Ascending aorta (tissue), 2 donors: ENCODE results near the gene UBL7. TPM values are rescaled to one million over a fixed set of nuclear protein-coding genes. Genes with fewer than 3 reads are reported as not detected.
A peak's percentile ranks its signal among the peaks of the same experiment; 100 is the strongest.

Experiments used
- DNase-seq, 2 donors: peaks; one replicate each; pipeline ENCODE4 v3.0.0-alpha.2; 2019; ENCODE audit warnings: low spot score in 2 of 2
- H3K27ac ChIP-seq, 2 donors: fragments of 200-600 bp; sonication (generic); one replicate each; pipeline ENCODE4 v1.5.1; 2016 to 2017; ENCODE audit warnings: mild to moderate bottlenecking in 1 of 2
- H3K27me3 ChIP-seq: fragments of 200-600 bp; sonication (generic); one replicate; pipeline ENCODE4 v1.5.1; 2017
- H3K36me3 ChIP-seq, 2 donors: fragments of 200-600 bp; sonication (generic); one replicate each; pipeline ENCODE4 v1.5.1; 2016
- H3K4me1 ChIP-seq, 2 donors: fragments of 200-600 bp; sonication (generic); one replicate each; pipeline ENCODE4 v1.5.1; 2016 to 2017; ENCODE audit warnings: mild to moderate bottlenecking in 1 of 2
- H3K4me3 ChIP-seq, 2 donors: fragments of 200-600 bp; sonication (generic); one replicate each; pipeline ENCODE4 v1.5.1; 2016 to 2017; ENCODE audit warnings: mild to moderate bottlenecking in 1 of 2
- H3K9me3 ChIP-seq, 2 donors: fragments of 200-600 bp; sonication (generic); one replicate each; pipeline ENCODE4 v1.5.1; 2016
- CTCF ChIP-seq, 3 experiments: fragments of 200-600 bp in 2 of 3; fragments of 450-650 bp in 1 of 3; sonication (generic) in 2 of 3; IDR thresholded peaks; one replicate each; pipeline ENCODE4 v1.5.1; 2016 to 2019; ENCODE audit warnings: antibody characterized with exemption in 3 of 3, mild to moderate bottlenecking in 1 of 3, moderate library complexity in 1 of 3
- intact Hi-C: fragments of 100-400 bp; cut with DNase I; formaldehyde crosslinking; loops from one replicate; pipeline ENCODE4 v1.15.1; 2023
- total RNA-seq: library from RNA; depleted of rRNA; stranded (reverse); fragments of >200 nt; gene quantifications from one replicate; pipeline ENCODE4 v1.1.0, GENCODE V29; 2016

Gene UBL7
- total RNA-seq, 1 donor from 2014 or later: 63.4 TPM

GRCh38 chr15:74434263-74435136 is 26.5 kb downstream of the UBL7 start:
- H3K4me1 ChIP-seq: peaks cover 6 to 16% of the 10 kb centered on the region in 2 donors
- no peaks in the 10 kb centered on the region for H3K27me3 ChIP-seq
- H3K4me3 ChIP-seq: peak overlapping the region; percentile 92 to 95
- no peaks in the 10 kb centered on the region for H3K36me3 ChIP-seq
- intact Hi-C loops: no loop called here
- H3K9me3 ChIP-seq: no peaks in the 10 kb centered on the region
- TF ChIP-seq CTCF (IDR thresholded peaks at IDR 0.05): no peak
- DNase-seq: no peak
- H3K27ac ChIP-seq: peak overlapping the region; percentile 22 to 66

- TF ChIP-seq CTCF (IDR thresholded peaks at IDR 0.05): no peak
- intact Hi-C loops: no loop called here
- Histone ChIP-seq H3K4me3 (peak within 1 kb of the TSS; percentile 92 to 95), H3K27me3 (no peaks in the 10 kb centered on the region), H3K36me3 (no peaks in the 10 kb centered on the region), H3K9me3 (no peaks in the 10 kb centered on the region), H3K4me1 (peaks cover 6 to 16% of the 10 kb centered on the region in 2 donors), H3K27ac (peak within 1 kb of the TSS; percentile 22 to 66)
- peak; percentile 49 to 85 for DNase-seq
Measured at GRCh38 chr15:74433592-74434262, 27.2 kb downstream of the UBL7 start, which contains the start of gene SEMA7A. Gene SEMA7A (minus strand): TSS chr15:74433958. CDS start chr15:74433918, 40 bp downstream.

GRCh38 chr15:74432968-74433591 is 27.9 kb downstream of the UBL7 start:
- peak overlapping the region; percentile 92 to 95 for H3K4me3 ChIP-seq
- no peaks in the 10 kb centered on the region for H3K27me3 ChIP-seq
- intact Hi-C loops: no loop called here
- peaks cover 6 to 16% of the 10 kb centered on the region in 2 donors for H3K4me1 ChIP-seq
- no peak for DNase-seq
- H3K9me3 ChIP-seq: no peaks in the 10 kb centered on the region
- no peak for TF ChIP-seq CTCF (IDR thresholded peaks at IDR 0.05)
- H3K27ac ChIP-seq: peak overlapping the region in 1 of 2 donors; percentile 66
- no peaks in the 10 kb centered on the region for H3K36me3 ChIP-seq

GRCh38 chr15:74432271-74432967 is 28.5 kb downstream of the UBL7 start:
- Histone ChIP-seq H3K27me3 (no peaks in the 10 kb centered on the region), H3K36me3 (no peaks in the 10 kb centered on the region), H3K4me1 (peaks cover 6 to 16% of the 10 kb centered on the region in 2 donors), H3K4me3 (peak overlapping the region; percentile 92 to 95), H3K27ac (no peak overlapping the region), H3K9me3 (no peaks in the 10 kb centered on the region)
- no peak for DNase-seq
- no peak for TF ChIP-seq CTCF (IDR thresholded peaks at IDR 0.05)
- intact Hi-C loops: no loop called here

GRCh38 chr15:74431645-74432044 is 29.3 kb downstream of the UBL7 start:
- Histone ChIP-seq H3K9me3 (no peaks in the 10 kb centered on the region), H3K4me1 (peaks cover 6 to 16% of the 10 kb centered on the region in 2 donors), H3K27ac (no peak overlapping the region), H3K27me3 (no peaks in the 10 kb centered on the region), H3K4me3 (no peak overlapping the region), H3K36me3 (no peaks in the 10 kb centered on the region)
- DNase-seq: no peak
- intact Hi-C loops: no loop called here
- TF ChIP-seq CTCF (IDR thresholded peaks at IDR 0.05): no peak
